GM10266 (cell line): ENCODE measurements around the gene DDAH1.

Experiments
- DNase-seq: peaks from one replicate; pipeline ENCODE4 v3.0.0; 2012; ENCODE audit errors: extremely low spot score
- TF ChIP-seq, protein P1 (sequence below): IDR thresholded peaks from 2 replicates; pipeline ENCODE4 v1.5.1; 2012; ENCODE audit warnings: mild to moderate bottlenecking, low read depth; ENCODE audit not compliant: control insufficient read depth, insufficient read depth; ENCODE audit errors: missing control alignments

Gene DDAH1

DNA sequence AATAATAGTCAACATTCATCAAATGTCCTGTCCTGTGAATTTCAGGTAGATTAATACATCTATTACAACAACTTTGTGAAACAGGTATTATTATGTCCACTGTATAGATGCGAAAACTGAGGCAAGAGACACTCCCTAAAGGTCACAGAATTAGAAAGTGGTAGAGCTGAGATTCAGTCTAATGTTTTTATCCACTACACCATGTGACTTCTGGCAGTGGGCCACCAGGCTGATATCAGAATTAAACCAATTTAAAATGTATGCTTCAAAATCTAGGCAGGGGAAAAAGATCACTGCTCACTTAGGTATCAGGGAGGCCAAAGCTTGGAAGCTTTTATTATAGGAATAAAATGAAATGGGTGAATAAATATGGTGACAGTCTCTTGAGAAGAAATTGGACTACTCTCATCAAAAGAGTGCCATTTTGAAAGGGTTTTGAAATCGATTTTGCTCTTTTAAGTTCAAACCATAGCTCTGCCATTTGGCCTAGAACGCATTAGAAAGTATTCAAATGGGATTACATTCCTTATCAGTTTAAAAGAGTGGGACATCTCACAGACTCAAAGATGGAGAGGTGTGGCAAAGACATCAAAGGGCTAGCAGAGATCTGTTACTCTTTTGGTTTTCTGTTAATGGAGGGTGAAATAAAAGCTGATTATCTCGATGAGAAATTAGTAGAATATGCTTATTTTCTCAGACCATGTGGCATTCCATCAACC is 1.9 kb downstream of the DDAH1 start:
- TF ChIP-seq, protein P1, sequence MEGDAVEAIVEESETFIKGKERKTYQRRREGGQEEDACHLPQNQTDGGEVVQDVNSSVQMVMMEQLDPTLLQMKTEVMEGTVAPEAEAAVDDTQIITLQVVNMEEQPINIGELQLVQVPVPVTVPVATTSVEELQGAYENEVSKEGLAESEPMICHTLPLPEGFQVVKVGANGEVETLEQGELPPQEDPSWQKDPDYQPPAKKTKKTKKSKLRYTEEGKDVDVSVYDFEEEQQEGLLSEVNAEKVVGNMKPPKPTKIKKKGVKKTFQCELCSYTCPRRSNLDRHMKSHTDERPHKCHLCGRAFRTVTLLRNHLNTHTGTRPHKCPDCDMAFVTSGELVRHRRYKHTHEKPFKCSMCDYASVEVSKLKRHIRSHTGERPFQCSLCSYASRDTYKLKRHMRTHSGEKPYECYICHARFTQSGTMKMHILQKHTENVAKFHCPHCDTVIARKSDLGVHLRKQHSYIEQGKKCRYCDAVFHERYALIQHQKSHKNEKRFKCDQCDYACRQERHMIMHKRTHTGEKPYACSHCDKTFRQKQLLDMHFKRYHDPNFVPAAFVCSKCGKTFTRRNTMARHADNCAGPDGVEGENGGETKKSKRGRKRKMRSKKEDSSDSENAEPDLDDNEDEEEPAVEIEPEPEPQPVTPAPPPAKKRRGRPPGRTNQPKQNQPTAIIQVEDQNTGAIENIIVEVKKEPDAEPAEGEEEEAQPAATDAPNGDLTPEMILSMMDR, result no peak
- DNase-seq, result no peak

DNA sequence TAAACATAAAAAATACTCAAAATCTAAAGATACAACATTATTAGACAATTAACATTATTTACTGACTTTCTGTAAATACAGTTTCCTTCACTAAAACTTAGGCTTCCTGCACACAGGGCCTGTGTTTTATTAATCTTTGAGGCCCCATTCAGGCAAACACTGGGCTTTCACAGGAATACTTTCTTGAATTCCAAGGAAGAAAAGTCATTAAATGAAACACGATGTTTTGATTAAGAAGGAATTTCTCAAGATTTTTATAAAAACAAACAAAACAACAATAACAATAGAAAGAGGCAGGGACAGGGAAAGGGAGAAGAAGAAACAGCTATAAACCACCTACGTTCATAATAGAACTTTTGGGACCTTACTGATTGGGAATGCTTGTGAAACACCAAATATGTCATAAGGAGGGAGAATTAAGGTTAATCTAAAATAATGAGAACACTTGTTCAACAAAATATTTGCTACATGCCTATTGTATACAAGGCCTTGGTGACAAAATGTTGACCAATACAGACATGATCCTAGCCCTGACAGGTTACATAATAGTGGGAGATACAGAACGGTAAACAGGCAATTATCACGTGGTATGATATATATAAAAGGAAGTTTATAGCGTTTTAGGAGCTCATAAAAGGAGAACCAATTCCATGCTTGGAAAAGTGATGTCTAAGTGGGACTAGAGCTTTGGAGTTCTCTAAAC is 3.6 kb downstream of the DDAH1 start:
- TF ChIP-seq, protein P1, result no peak
- DNase-seq, result no peak

DNA sequence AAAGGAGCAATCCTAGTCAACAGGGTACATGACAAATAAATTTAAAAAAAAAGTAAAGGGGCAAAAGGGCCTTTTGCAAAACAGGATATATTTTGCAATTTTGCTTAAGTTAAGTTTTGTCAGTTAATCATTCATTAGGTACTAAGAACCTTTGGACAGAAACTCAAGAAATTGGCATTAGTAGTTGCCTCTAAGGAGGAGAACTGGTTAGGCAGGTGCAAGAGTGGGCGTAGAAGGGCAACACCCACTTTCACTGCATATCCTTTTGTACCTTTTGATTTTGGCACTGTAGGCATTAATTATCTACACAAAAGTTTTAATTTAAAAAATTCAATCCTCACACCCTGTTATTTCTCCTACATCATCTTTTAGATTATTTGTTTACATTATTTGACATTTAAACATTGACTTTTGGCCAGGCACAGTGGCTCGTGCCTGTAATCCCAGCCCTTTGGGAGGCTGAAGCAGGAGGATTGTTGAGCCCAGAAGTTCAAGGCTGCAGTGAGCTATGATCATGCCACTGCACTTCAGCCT is 4.3 kb downstream of the DDAH1 start:
- DNase-seq, result no peak

DNA sequence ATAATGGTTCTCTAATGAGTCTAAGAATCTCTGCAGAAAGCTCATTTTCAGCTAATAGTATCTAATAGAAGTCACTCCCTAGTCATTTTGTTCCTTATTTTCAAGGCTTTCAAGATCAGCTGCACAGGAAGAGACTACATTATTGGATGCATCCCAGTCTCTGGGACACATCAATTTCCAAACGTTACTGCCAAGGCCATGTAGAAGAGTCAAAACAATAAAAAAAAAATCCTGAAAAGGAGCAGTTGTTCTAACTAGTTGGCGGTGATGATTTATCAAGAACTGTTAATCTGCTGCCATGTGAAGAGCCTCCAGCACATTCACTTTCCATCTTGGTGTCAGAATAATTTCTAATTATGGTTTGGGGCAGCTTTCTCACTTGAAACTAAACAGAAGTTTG is 5.7 kb downstream of the DDAH1 start:
- TF ChIP-seq, protein P1, result no peak
- DNase-seq, result no peak

More for the DNA sequence above, 4.3 kb downstream of the DDAH1 start:
- TF ChIP-seq, protein P1, result no peak

DNA sequence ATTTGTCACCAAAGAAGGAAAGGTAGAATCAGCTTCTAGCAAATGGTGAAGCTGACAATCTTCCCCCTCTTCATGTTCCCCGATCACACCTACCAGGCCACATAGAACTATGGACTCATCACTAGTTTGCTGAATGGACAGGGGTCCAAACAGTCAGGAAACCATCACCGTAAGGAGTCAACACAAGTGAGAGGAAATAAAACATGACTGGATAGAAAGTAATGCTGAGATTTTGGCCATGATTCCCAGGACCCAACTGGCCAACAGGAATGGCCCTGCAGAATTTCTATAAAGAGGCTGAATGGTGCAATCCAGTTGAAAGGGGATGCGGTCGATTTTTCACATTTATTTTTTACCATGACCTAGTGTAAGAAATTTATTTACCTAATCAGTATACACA is 10.7 kb downstream of the DDAH1 start:
- no peak for DNase-seq
- TF ChIP-seq, protein P1, result no peak

DNA sequence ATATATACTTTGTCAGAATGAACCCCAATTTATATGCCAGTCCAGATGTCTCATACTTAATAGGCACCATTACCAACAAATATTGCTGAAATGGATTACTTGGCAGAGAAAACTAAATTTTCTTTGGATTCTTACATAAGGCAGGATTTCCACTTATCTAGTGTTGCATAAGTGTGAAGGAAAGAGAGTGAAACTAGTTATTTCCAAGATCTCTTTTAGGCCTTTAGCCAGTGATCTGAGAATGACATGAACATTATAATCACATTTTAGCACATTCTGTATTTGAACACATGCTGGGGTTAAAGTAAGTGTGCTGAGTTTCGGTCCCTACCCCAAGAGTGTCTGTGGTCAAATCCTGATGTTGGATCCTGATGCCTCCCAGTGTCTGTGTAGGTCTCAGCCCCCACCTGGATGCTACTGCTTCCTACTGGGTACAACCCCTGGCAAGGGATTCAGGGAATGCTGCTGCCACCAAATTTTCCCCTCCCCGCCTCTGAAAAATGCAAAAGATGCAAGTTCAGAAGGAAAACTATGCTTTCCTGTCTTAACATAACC is 11.2 kb downstream of the DDAH1 start:
- DNase-seq, result no peak
- TF ChIP-seq, protein P1, result no peak

DNA sequence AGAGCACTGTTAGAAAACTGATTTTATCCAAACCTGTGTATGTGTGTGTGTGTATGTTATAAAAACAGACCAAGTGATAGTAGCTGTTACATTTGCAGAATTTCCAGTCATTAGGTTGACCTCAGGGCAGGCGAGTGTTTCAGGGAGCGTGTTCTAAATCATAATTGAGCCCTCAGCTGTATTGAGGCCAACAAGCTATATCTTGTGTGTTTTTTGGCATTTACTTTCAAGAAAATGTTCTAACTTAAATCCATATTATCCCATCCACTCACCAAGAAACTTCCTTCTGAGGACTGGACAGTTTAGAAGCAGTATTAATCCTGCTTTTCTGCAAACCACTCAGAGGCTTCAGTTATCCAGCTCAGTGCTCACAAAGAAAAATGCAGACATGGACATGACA is 12.0 kb downstream of the DDAH1 start:
- DNase-seq, result no peak
- TF ChIP-seq, protein P1, result no peak
